Natural killer cell (primary cell): ENCODE results near the gene HOXC9. TPM values are rescaled to one million over a fixed set of nuclear protein-coding genes. Genes with fewer than 3 reads are reported as not detected.

Experiments
- ATAC-seq, 3 donors: fragments of 150-1000 bp in 2 of 3; fragments of 200-7000 bp in 1 of 3; cut with Tn5 transposase; 1 replicate in 1 of 3; 2 replicates in 2 of 3; pipeline ENCODE4 v1.10.0; 2021; ENCODE audit warnings: mild to moderate bottlenecking in 2 of 3, moderate library complexity in 2 of 3
- DNase-seq, 2 donors: peaks; one replicate each; pipeline versions ENCODE4 v3.0.0 to v3.0.0-alpha.2; 2013 to 2021; ENCODE audit warnings: mixed read lengths in 1 of 2
- H3K27ac ChIP-seq: one replicate; pipeline ENCODE4 v1.5.1; 2013; ENCODE audit warnings: mild to moderate bottlenecking, low read length
- H3K27me3 ChIP-seq: one replicate; pipeline ENCODE4 v1.6.1; 2013; ENCODE audit warnings: low read length; ENCODE audit not compliant: control insufficient read depth, insufficient read depth
- H3K36me3 ChIP-seq: one replicate; pipeline ENCODE4 v1.6.1; 2013; ENCODE audit warnings: low read length; ENCODE audit not compliant: control insufficient read depth, insufficient read depth
- H3K4me1 ChIP-seq: one replicate; pipeline ENCODE4 v1.6.1; 2013; ENCODE audit warnings: low read length; ENCODE audit not compliant: control insufficient read depth, insufficient read depth
- H3K4me3 ChIP-seq: one replicate; pipeline ENCODE4 v1.5.1; 2013; ENCODE audit warnings: low read length
- H3K9me3 ChIP-seq: one replicate; pipeline ENCODE4 v1.6.1; 2013; ENCODE audit warnings: low read length; ENCODE audit not compliant: control insufficient read depth, insufficient read depth
- H3K27ac Mint-ChIP-seq, 2 donors: one replicate each; pipeline ENCODE4 v1.8.0; 2022; ENCODE audit warnings: mild to moderate bottlenecking in 2 of 2, mixed read lengths in 2 of 2, moderate library complexity in 1 of 2
- H3K27me3 Mint-ChIP-seq, 2 donors: one replicate each; pipeline ENCODE4 v1.8.0; 2022; ENCODE audit warnings: low read depth in 2 of 2, mixed read lengths in 2 of 2
- H3K36me3 Mint-ChIP-seq: one replicate; pipeline ENCODE4 v1.8.0; 2022; ENCODE audit warnings: mixed read lengths
- H3K4me1 Mint-ChIP-seq, 2 donors: one replicate each; pipeline ENCODE4 v1.8.0; 2022; ENCODE audit warnings: mixed read lengths in 2 of 2
- H3K4me3 Mint-ChIP-seq: one replicate; pipeline ENCODE4 v1.8.0; 2022; ENCODE audit warnings: mild to moderate bottlenecking, moderate library complexity, mixed read lengths
- H3K9me3 Mint-ChIP-seq, 2 donors: one replicate each; pipeline ENCODE4 v1.8.0; 2022; ENCODE audit warnings: mixed read lengths in 2 of 2
- WGBS: methylation state at CpG from one replicate; pipeline ENCODE4 v1.1.7; 2013; ENCODE audit warnings: missing lambda C conversion rate; ENCODE audit not compliant: insufficient coverage; 5-methylcytosine and 5-hydroxymethylcytosine counted together
- intact Hi-C: fragments of 100-400 bp; cut with micrococcal nuclease; formaldehyde crosslinking; loops from one replicate; pipeline ENCODE4 v1.14.2; 2022
- total RNA-seq, 4 donors: library from RNA; stranded (reverse); fragments of 120-200 nt in 1 of 4; gene quantifications; one replicate each; pipeline versions ENCODE4 v1.2.3 to v1.2.4, GENCODE V29; 2013 to 2022
- TF ChIP-seq, protein P1 (sequence below): fragments of 200-600 bp; IDR thresholded peaks from one replicate; pipeline ENCODE4 v1.8.0; 2022; ENCODE audit warnings: antibody characterized with exemption

Gene HOXC9
- total RNA-seq, 3 donors from 2014 or later (not counting 1 experiment from before 2014, with no cell fraction given), result not detected

DNA sequence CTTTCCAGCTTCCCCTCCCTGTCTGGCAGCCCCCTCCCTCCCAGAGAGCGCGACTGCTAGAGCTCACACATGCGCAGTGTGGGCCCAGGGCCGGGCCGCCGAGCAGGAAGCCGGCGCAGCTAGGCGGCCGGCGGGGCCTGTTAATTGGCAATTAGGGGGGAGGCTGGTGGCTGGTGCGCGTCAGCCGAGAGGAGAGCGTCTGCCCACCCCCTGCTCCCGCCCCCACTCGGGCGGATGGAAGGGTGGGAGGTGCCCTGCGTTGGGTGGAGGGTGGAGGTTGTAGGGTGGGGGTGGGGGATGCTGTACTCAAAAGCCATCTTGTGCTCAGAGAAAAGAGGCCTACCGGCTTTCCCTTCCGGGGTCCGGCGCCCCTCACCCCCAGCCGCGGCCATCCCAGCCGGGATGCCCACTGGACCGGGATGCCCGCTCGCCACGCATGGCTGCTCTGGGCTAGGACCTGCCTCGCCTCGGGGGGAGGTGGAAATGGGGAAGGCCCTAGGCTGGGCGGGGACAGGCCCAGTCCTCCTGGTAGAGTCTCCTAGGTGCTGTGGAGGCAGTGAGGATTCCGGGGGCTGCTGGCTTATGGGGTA is 18.0 kb downstream of the HOXC9 start:
- H3K27ac Mint-ChIP-seq, result peak overlapping the region; percentile 23 to 89
- peak overlapping the region; percentile 81 for H3K4me3 Mint-ChIP-seq
- H3K4me1 Mint-ChIP-seq, result peaks cover 14 to 37% of the 10 kb centered on the region in 2 donors
- H3K27me3 Mint-ChIP-seq, result peaks cover 39 to 55% of the 10 kb centered on the region in 2 donors
- DNase-seq (peak; percentile 73 to 87), ATAC-seq (peak; percentile 89 to 95 (median 90))
- Histone ChIP-seq H3K4me1 (peaks cover 33% of the 10 kb centered on the region), H3K27me3 (peaks cover 56% of the 10 kb centered on the region), H3K9me3 (no peaks in the 10 kb centered on the region), H3K27ac (peak overlapping the region; percentile 65), H3K4me3 (peak overlapping the region; percentile 55), H3K36me3 (no peaks in the 10 kb centered on the region)
- H3K9me3 Mint-ChIP-seq, result no peaks in the 10 kb centered on the region
- no peaks in the 10 kb centered on the region for H3K36me3 Mint-ChIP-seq
- intact Hi-C loops, result loop anchor here (2.0 to 10.0 kb wide), 2 partner anchors 15 to 267 kb away; partner anchors contain the start of genes CBX5, HNRNPA1 and HOXC5
- WGBS, result 2% methylated on average over 34 of the region's 34 CpGs
- TF ChIP-seq, protein P1, sequence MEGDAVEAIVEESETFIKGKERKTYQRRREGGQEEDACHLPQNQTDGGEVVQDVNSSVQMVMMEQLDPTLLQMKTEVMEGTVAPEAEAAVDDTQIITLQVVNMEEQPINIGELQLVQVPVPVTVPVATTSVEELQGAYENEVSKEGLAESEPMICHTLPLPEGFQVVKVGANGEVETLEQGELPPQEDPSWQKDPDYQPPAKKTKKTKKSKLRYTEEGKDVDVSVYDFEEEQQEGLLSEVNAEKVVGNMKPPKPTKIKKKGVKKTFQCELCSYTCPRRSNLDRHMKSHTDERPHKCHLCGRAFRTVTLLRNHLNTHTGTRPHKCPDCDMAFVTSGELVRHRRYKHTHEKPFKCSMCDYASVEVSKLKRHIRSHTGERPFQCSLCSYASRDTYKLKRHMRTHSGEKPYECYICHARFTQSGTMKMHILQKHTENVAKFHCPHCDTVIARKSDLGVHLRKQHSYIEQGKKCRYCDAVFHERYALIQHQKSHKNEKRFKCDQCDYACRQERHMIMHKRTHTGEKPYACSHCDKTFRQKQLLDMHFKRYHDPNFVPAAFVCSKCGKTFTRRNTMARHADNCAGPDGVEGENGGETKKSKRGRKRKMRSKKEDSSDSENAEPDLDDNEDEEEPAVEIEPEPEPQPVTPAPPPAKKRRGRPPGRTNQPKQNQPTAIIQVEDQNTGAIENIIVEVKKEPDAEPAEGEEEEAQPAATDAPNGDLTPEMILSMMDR, result no peak

DNA sequence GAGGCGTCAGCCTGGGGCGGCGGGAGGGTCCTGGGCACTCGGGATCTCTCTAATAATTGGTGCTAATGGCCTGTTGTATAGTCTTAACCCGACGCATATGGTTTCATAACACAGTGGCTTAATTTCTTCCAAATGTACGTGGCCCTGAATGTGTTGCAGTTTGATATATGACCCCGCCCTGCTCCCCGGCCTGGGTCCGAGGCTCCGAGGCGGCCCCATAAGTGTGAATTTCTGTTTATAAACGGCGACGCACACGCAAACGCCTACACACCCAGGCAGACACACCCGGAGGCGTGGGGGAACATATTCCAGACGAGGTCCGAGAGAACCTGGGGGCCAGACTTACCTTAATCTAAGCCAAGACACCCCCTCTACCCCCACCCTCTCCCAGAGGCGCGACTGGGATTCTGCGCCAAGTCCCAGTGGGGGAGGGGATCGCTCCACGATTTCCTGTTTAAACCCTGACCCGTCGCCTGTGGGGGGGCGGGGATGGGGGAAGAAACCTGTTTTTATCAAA is 18.6 kb downstream of the HOXC9 start:
- Histone ChIP-seq H3K36me3 (no peaks in the 10 kb centered on the region), H3K27ac (peak overlapping the region; percentile 65), H3K9me3 (no peaks in the 10 kb centered on the region), H3K4me1 (peaks cover 33% of the 10 kb centered on the region), H3K4me3 (peak overlapping the region; percentile 55), H3K27me3 (peaks cover 55% of the 10 kb centered on the region)
- H3K4me3 Mint-ChIP-seq, result peak overlapping the region; percentile 81
- intact Hi-C loops, result loop anchor here (10.0 kb wide), 1 partner anchor 266 kb away; the partner anchor contains the start of genes CBX5 and HNRNPA1
- H3K4me1 Mint-ChIP-seq, result peaks cover 14 to 37% of the 10 kb centered on the region in 2 donors
- 40% methylated on average over 27 of the region's 29 CpGs for WGBS
- TF ChIP-seq, protein P1, result no peak
- H3K27me3 Mint-ChIP-seq, result peaks cover 39 to 55% of the 10 kb centered on the region in 2 donors
- no peaks in the 10 kb centered on the region for H3K9me3 Mint-ChIP-seq
- no peaks in the 10 kb centered on the region for H3K36me3 Mint-ChIP-seq
- H3K27ac Mint-ChIP-seq, result peak overlapping the region in 1 of 2 donors; percentile 89
- no peak for DNase-seq
- ATAC-seq, result no peak

DNA sequence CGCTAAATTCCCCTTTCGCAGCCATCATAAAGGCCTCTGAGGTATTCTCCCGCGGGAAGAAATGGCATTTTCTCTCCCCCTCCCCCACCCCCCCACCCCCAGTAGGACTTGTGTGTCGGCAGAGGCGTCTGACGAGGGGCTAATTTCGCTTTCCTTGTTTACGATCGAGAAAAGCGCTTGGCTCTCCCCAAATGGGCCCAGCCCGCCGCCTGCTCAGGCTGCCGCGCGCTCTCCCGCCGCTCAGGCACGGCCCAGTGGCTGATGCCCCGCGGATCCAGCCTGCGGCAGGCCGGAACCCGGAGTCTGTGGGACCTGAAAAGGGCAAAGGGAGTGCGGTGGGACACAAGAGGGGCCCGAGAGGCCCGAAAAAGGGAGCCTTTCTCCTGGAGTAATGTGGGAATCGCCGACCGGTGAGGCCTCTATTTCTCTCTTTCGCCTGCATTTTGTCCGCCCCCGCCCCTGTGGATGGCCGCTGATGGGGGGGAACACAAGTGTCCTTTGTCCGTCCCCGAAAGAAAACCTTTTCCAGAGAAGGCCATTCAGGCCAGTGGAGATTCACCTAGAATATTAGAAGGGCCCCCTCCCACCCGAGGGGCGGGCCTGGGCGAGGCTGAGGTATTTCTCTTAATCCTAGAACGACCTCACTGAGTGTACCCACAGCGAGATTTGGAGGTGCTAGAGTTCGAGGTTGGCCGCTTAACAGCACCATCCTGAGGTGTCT is 19.3 kb downstream of the HOXC9 start:
- H3K36me3 ChIP-seq, result no peaks in the 10 kb centered on the region
- H3K27me3 ChIP-seq, result peaks cover 55% of the 10 kb centered on the region
- no peaks in the 10 kb centered on the region for H3K36me3 Mint-ChIP-seq
- DNase-seq (no peak), ATAC-seq (no peak)
- H3K4me3 Mint-ChIP-seq, result peak overlapping the region; percentile 61
- no peak overlapping the region for H3K27ac ChIP-seq
- no peaks in the 10 kb centered on the region for H3K9me3 Mint-ChIP-seq
- H3K4me1 ChIP-seq, result peaks cover 32% of the 10 kb centered on the region
- H3K27ac Mint-ChIP-seq, result peak overlapping the region in 1 of 2 donors; percentile 37
- H3K4me1 Mint-ChIP-seq, result peaks cover 14 to 33% of the 10 kb centered on the region in 2 donors
- no peaks in the 10 kb centered on the region for H3K9me3 ChIP-seq
- intact Hi-C loops, result loop anchor here (10.0 kb wide), 1 partner anchor 266 kb away; the partner anchor contains the start of genes CBX5 and HNRNPA1
- no peak overlapping the region for H3K4me3 ChIP-seq
- WGBS, result 40% methylated on average over 37 of the region's 43 CpGs
- TF ChIP-seq, protein P1, result no peak
- H3K27me3 Mint-ChIP-seq, result peaks cover 44 to 58% of the 10 kb centered on the region in 2 donors
